Skeletal muscle cell (primary cell): ENCODE data around the gene PTPN18.
"Not testable (repeated sequence)": the region's sequence is repeated elsewhere in the genome, so short reads cannot be mapped to it uniquely, and the experiment has no call there.

Experiments used
- DNase-seq: peaks from one replicate; pipeline ENCODE4 v3.0.0-alpha.2; 2010; ENCODE audit warnings: low read depth
- H3K4me3 ChIP-seq: 2 replicates; pipeline ENCODE4 v1.5.1; 2011; ENCODE audit warnings: low read depth, mild to moderate bottlenecking, control low read depth, low read length, moderate library complexity

PTPN18 gene

GRCh38 chr2:130393318-130393910 is 37.6 kb downstream of the PTPN18 start:
- no peak overlapping the region for H3K4me3 ChIP-seq
- no peak for DNase-seq

- not testable (repeated sequence) for H3K4me3 ChIP-seq, DNase-seq
These were observed 50.4 kb downstream of the PTPN18 start for GRCh38 chr2:130406280-130406679.

DNA sequence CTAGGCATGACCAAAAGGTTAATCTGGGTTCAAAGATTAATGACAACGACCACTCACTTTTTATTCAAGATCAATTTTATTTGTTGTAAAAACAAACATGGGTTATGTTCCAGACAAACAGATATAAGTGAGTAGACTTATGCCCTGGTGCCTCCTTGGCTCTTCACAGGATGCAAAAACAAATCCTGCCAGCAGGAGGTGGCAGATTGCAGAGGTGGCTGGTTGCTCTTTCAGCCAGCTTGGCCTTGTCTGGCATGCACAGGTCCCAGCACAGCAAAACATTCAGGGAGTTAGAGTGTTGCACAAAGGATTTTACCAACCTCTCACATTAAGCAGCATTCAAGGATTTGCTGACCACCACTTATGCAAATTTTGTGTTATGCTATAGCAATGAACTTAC is 60.8 kb downstream of the PTPN18 start:
- not testable (repeated sequence) for DNase-seq, H3K4me3 ChIP-seq

- not testable (repeated sequence) for H3K4me3 ChIP-seq, DNase-seq
These were observed 63.0 kb downstream of the PTPN18 start for GRCh38 chr2:130418845-130419244.
